Measurements from ENCODE around the gene TERT.

- TF ChIP-seq CTCF (conservative IDR thresholded peaks at IDR 0.05; ENCODE audit: low read length) (no peak), EZH2phosphoT487 (IDR thresholded peaks at IDR 0.05; ENCODE audit: borderline replicate concordance) (no peak)
Measured at GRCh38 chr5:1253456-1254105, 41.3 kb downstream of the TERT start.
